HEK293T (cell line): ENCODE results near the gene CCNY.

ENCODE experiments used
- CTBP1 ChIP-seq: fragments of 450-650 bp; IDR thresholded peaks from 2 replicates; pipeline ENCODE4 v1.6.1; 2016; ENCODE audit warnings: borderline replicate concordance
- ELF4 ChIP-seq: fragments of 450-650 bp; IDR thresholded peaks from 2 replicates; pipeline ENCODE4 v1.6.1; 2017; ENCODE audit warnings: antibody characterized with exemption
- FOXM1 ChIP-seq: fragments of 450-650 bp; IDR thresholded peaks from 2 replicates; pipeline ENCODE4 v1.6.1; 2017; ENCODE audit warnings: mild to moderate bottlenecking, borderline replicate concordance
- HDGF ChIP-seq: fragments of 450-650 bp; IDR thresholded peaks from 2 replicates; pipeline ENCODE4 v1.6.1; 2017; ENCODE audit warnings: antibody characterized with exemption, borderline replicate concordance
- PKNOX1 ChIP-seq: fragments of 450-650 bp; IDR thresholded peaks from 2 replicates; pipeline ENCODE4 v1.6.1; 2016
- SUZ12 ChIP-seq: fragments of 450-650 bp; IDR thresholded peaks from 2 replicates; pipeline ENCODE4 v1.6.1; 2016; ENCODE audit warnings: mild to moderate bottlenecking
- ZNF384 ChIP-seq: fragments of 450-650 bp; IDR thresholded peaks from 2 replicates; pipeline ENCODE4 v1.6.1; 2016

DNA sequence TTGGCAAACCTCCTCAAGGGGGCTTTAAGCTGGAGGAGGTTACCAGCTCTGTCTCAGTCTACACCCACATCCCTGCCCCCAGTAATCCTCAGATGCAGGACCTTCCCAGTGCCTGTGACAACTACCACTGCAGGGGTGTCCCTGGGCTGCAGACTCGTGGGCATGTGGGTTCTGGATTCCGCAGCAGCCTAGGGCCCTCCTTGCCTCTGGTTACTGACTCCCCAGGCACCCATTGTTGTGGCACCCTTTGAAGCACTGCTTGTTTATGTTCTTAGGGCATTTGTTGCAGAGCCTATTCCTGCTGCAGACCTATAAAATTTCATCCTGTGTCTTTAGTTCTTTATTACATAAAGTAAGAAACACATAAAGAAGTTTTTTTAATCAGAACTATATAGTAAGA is 217.7 kb downstream of the CCNY start:
- TF ChIP-seq HDGF (no peak), ELF4 (no peak), ZNF384 (no peak), SUZ12 (no peak), CTBP1 (no peak), FOXM1 (no peak), PKNOX1 (no peak)
